Hematopoietic multipotent progenitor cell treated with erythropoietin and hydrocortisone succinate and interleukin-3 and kit ligand, for 17 days (in vitro differentiated cells): ENCODE measurements around the gene CYSTM1.
A peak's percentile ranks its signal among the peaks of the same experiment; 100 is the strongest.
"Not testable (repeated sequence)": the region's sequence is repeated elsewhere in the genome, so short reads cannot be mapped to it uniquely, and the experiment has no call there.

Experiments used
- DNase-seq: peaks from one replicate; pipeline ENCODE4 v3.0.0-alpha.2; 2015; ENCODE audit warnings: low spot score

CYSTM1 gene

GRCh38 chr5:140150201-140150600, 24.8 kb upstream of the CYSTM1 start:
- no peak for DNase-seq

- DNase-seq: no peak
Observed at GRCh38 chr5:140151144-140152021, 23.6 kb upstream of the CYSTM1 start.

- no peak for DNase-seq
Observed at GRCh38 chr5:140152022-140152999, 22.7 kb upstream of the CYSTM1 start.

DNA sequence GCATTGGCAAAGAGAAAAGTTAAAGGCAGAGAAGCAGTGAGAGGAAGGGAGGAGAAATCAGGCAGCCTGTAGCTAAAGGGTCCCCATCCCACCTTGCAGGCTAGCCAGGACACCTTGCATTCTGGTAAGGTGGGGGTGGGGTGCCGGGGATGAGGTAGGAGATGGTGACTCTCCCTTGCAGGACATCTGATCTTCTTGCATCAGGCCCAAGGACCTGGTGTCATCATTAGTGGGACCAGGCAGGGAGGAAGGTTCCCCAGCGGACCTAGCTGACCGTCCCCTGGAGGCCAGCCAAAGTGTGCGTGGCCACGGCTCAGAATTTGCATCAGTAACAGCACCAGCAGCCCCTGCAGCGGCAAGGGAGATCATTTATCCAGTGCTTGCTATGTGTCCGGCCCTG, 21.7 kb upstream of the CYSTM1 start:
- no peak for DNase-seq

- no peak for DNase-seq
Observed at GRCh38 chr5:140153905-140154304, 21.1 kb upstream of the CYSTM1 start.

- not testable (repeated sequence) for DNase-seq
Observed at GRCh38 chr5:140154710-140155381, 20.1 kb upstream of the CYSTM1 start.

- peak; percentile 86 for DNase-seq
Observed at GRCh38 chr5:140157032-140157781, 17.8 kb upstream of the CYSTM1 start.

- no peak for DNase-seq
Observed at GRCh38 chr5:140159014-140159927, 15.7 kb upstream of the CYSTM1 start.

DNA sequence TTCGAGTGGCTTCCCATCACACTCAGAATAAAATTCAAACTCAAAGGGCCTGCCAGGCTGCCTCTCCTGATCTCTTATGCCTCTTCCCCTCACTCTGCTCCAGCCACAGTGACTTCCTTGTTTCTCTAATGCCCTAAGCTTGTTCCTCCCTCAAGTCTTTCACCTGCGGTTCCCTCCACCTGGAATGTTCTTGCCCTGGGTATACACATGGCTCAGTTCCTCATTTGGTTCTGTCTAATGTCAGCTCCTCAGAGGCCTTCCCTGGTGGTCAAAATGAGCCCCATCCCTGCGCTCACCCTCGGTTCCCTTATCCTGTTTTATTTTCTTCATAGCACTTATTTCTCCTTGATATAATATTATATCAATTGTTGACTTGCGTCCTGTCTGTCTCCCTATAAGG, 12.7 kb upstream of the CYSTM1 start:
- DNase-seq: no peak

- no peak for DNase-seq
Observed at GRCh38 chr5:140162781-140163180, 12.2 kb upstream of the CYSTM1 start.

- no peak for DNase-seq
Observed at GRCh38 chr5:140165101-140165922, 9.7 kb upstream of the CYSTM1 start.

DNA sequence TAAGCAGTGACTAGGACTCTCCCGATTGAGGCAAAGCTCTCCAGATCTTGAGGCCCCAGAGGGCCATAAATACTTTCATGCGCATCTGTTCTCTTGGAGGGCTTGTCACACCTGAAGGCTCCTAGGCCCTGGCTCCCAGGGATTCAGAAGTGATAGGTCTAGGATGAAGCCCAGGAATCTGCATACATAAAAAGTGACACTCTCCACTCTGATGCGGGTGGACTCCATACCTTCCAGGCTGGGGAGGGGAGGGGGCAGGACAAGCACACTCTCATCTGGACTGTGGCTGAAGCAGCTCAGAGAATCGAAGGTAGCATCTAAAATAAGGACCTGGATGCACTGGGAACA, 9.1 kb upstream of the CYSTM1 start:
- DNase-seq: no peak

DNA sequence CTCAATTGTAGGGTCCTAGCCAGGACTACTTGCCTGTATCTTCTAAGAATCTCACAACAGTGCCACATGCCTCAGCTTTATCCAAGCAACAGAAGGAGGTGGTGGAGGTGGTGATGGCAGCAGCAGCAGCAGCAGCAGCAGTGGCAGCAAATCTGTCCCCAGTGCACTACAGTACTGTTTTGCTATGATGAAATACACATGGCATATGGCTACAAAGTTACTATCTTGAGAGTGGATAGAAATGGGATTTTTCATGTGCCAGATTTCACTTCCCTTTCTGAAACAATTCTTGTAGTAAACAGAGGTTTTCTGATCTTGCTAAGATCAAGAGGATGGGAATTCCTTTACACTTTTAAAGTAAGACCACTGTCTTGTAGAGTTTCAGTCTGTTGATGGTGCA, 8.1 kb upstream of the CYSTM1 start:
- no peak for DNase-seq

DNA sequence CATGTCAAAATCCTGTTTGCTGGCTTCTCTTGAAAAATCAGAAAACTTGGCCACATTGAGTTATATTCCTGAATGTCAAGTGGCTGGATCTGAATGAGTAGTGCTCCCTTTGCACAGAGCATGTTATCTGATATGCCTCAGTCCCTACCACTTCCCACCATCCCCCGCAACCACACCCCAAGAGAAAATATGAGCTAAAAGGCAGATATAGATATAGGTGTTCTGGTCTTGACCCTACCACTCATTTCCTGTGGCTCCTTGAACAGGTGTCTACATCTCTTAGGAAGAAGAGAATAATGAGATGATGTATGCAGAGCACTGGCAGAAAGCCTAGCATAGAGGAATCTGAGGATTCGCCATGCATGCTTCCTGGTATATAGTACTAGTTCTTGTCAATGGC, 6.6 kb upstream of the CYSTM1 start:
- no peak for DNase-seq

- DNase-seq: no peak
Observed at GRCh38 chr5:140169410-140169809, 5.6 kb upstream of the CYSTM1 start.

- DNase-seq: no peak
Observed at GRCh38 chr5:140172483-140172882, 2.5 kb upstream of the CYSTM1 start.

- DNase-seq: no peak
Observed at GRCh38 chr5:140174014-140174413, 974 bp upstream of the CYSTM1 start.

DNA sequence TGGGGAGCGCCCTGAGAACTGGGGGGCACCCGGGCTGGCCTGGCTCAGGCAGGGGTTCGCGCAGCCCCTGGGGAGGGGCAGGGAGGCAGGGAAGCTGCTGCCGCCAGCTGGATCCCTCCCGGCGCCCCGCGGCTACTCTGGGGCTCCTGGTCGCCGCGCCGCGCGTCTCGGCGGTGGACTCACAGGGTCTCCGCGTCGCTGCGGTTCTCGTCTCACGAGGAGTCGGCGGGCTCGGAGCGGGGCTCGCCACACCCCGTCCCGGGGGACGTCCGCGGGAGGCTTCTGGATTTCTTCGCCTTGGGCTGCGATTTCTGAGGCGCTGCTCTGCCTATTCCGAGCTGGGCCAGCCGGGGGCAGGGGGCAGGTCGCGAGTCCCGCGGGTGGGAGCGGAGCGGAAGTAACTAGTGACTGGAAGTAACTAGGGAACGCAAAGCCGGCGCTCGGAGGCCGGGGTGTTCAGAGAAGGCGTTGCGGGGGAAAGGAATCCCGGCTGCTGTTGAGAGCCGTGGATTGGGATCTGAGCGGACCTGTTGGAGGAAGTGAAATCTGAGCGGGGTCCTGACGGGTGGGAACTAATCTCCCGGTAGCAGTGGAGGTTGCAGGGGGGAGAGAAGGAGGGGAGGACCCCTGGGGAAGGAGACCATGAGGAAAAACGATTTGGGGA, 511 bp downstream of the CYSTM1 start:
- peak; percentile 56 for DNase-seq

- DNase-seq: no peak
Observed at GRCh38 chr5:140176031-140176387, 1.0 kb downstream of the CYSTM1 start.
